ENCODE results near the gene TMEM82.

- TF ChIP-seq EZH2 (IDR thresholded peaks at IDR 0.05; ENCODE audit: borderline replicate concordance, low read length): no peak
- TF ChIP-seq CTCF (IDR thresholded peaks at IDR 0.05; ENCODE audit: low read length): no peak
Measured at GRCh38 chr1:15732686-15733081, 9.6 kb upstream of the TMEM82 start.

Measured in OCI-LY1 (cell line).